ENCODE data around the gene APBB2.

- TF ChIP-seq SUZ12 (IDR thresholded peaks at IDR 0.05; ENCODE audit: extremely low read depth, insufficient read depth, insufficient read length) = no peak
- TF ChIP-seq YY1 (IDR thresholded peaks at IDR 0.05; ENCODE audit: insufficient read depth, insufficient read length) = no peak
Measured at GRCh38 chr4:41148931-41149330, 65.4 kb downstream of the APBB2 start.
